GM12865 (cell line): ENCODE data around the gene IFIT1.
"Not testable (repeated sequence)": the region's sequence is repeated elsewhere in the genome, so short reads cannot be mapped to it uniquely, and the experiment has no call there.

ENCODE experiments used
- DNase-seq: peaks from one replicate; pipeline ENCODE4 v3.0.0; 2010; ENCODE audit warnings: low read depth
- H3K4me3 ChIP-seq: 2 replicates; pipeline ENCODE4 v1.5.1; 2011; ENCODE audit warnings: mild to moderate bottlenecking, low read depth, low read length, control low read depth
- CTCF ChIP-seq: IDR thresholded peaks from 2 replicates; pipeline ENCODE4 v1.5.1; 2011; ENCODE audit warnings: low read length, control low read depth, low read depth, inconsistent platforms; ENCODE audit not compliant: insufficient read depth; ENCODE audit errors: missing control alignments

IFIT1 gene

GRCh38 chr10:89442289-89442688 lies 49.9 kb downstream of the IFIT1 start:
- no peak for DNase-seq
- no peak overlapping the region for H3K4me3 ChIP-seq
- TF ChIP-seq CTCF: no peak

- not testable (repeated sequence) for H3K4me3 ChIP-seq, DNase-seq
Observed at GRCh38 chr10:89444819-89445218, 52.4 kb downstream of the IFIT1 start.

GRCh38 chr10:89450901-89451300 lies 58.5 kb downstream of the IFIT1 start:
- DNase-seq: no peak

GRCh38 chr10:89452193-89452592 lies 59.8 kb downstream of the IFIT1 start:
- no peak for DNase-seq
- TF ChIP-seq CTCF: no peak
- no peak overlapping the region for H3K4me3 ChIP-seq

More at GRCh38 chr10:89450901-89451300, 58.5 kb downstream of the IFIT1 start:
- H3K4me3 ChIP-seq: no peak overlapping the region
- TF ChIP-seq CTCF: no peak

- no peak for DNase-seq
- no peak for TF ChIP-seq CTCF
- no peak overlapping the region for H3K4me3 ChIP-seq
Observed at GRCh38 chr10:89454561-89455347, 62.3 kb downstream of the IFIT1 start.
